Measurements from ENCODE around the gene SQOR. TPM values are rescaled to one million over a fixed set of nuclear protein-coding genes. Genes with fewer than 3 reads are reported as not detected.
A peak's percentile ranks its signal among the peaks of the same experiment; 100 is the strongest.

The SQOR gene
- total RNA-seq, 4 donors from 2014 or later, result 85.8 to 101 (median 96.7) TPM

GRCh38 chr15:45703670-45704328 is 69.0 kb downstream of the SQOR start:
- Histone ChIP-seq H3K4me1 (peaks cover 0 to 9% (median 0%) of the 10 kb centered on the region in 4 donors), H3K27me3 (no peaks in the 10 kb centered on the region), H3K36me3 (no peaks in the 10 kb centered on the region), H3K27ac (no peak overlapping the region), H3K9me3 (no peaks in the 10 kb centered on the region), H3K4me3 (peak overlapping the region in 3 of 4 donors; percentile 50 to 64 (median 60))
- DNase-seq, result no peak
- TF ChIP-seq POLR2A (IDR thresholded peaks at IDR 0.05) (no peak), CTCF (IDR thresholded peaks at IDR 0.05) (no peak)

- no peak for TF ChIP-seq CTCF (IDR thresholded peaks at IDR 0.05)
- no peak for TF ChIP-seq POLR2A (IDR thresholded peaks at IDR 0.05)
- H3K4me3 ChIP-seq, result peak overlapping the region; percentile 36 to 64 (median 55)
- no peaks in the 10 kb centered on the region for H3K9me3 ChIP-seq
- peak in 2 of 3 donors; percentile 48 to 52 for DNase-seq
- H3K4me1 ChIP-seq, result peaks cover 0 to 9% (median 0%) of the 10 kb centered on the region in 4 donors
- no peak overlapping the region for H3K27ac ChIP-seq
- H3K27me3 ChIP-seq, result no peaks in the 10 kb centered on the region
- H3K36me3 ChIP-seq, result no peaks in the 10 kb centered on the region
Measured at GRCh38 chr15:45704329-45705249, 69.8 kb downstream of the SQOR start.

- H3K4me1 ChIP-seq, result peaks cover 0 to 9% (median 0%) of the 10 kb centered on the region in 4 donors
- no peaks in the 10 kb centered on the region for H3K27me3 ChIP-seq
- H3K9me3 ChIP-seq, result no peaks in the 10 kb centered on the region
- DNase-seq, result peak; percentile 71 to 88 (median 71)
- no peak overlapping the region for H3K27ac ChIP-seq
- H3K36me3 ChIP-seq, result no peaks in the 10 kb centered on the region
- TF ChIP-seq CTCF (IDR thresholded peaks at IDR 0.05) (peak; percentile 78 to 93 (median 84)), POLR2A (IDR thresholded peaks at IDR 0.05) (no peak)
- peak overlapping the region; percentile 36 to 64 (median 55) for H3K4me3 ChIP-seq
Measured at GRCh38 chr15:45705510-45706473, 71.0 kb downstream of the SQOR start.

GRCh38 chr15:45710657-45711056 is 75.8 kb downstream of the SQOR start:
- H3K27me3 ChIP-seq, result no peaks in the 10 kb centered on the region
- DNase-seq, result no peak
- no peak overlapping the region for H3K27ac ChIP-seq
- TF ChIP-seq CTCF (IDR thresholded peaks at IDR 0.05) (no peak), POLR2A (IDR thresholded peaks at IDR 0.05) (no peak)
- no peaks in the 10 kb centered on the region for H3K9me3 ChIP-seq
- no peaks in the 10 kb centered on the region for H3K4me1 ChIP-seq
- no peak overlapping the region for H3K4me3 ChIP-seq
- H3K36me3 ChIP-seq, result no peaks in the 10 kb centered on the region
